ENCODE data around the gene EIF4B.

GRCh38 chr12:53091756-53092155, 85.5 kb downstream of the EIF4B start:
- TF ChIP-seq CTCF (IDR thresholded peaks at IDR 0.05) (no peak), ZFX (IDR thresholded peaks at IDR 0.05; ENCODE audit: borderline replicate concordance) (no peak)

All from 22Rv1 (cell line).